ENCODE measurements around the gene CSTF2. TPM values are rescaled to one million over a fixed set of nuclear protein-coding genes. Genes with fewer than 3 reads are reported as not detected.

CSTF2 gene
- polyA plus RNA-seq, 1 donor (not counting 4 experiments of a cell fraction or from before 2014, with no cell fraction given) = 29.5 TPM

DNA sequence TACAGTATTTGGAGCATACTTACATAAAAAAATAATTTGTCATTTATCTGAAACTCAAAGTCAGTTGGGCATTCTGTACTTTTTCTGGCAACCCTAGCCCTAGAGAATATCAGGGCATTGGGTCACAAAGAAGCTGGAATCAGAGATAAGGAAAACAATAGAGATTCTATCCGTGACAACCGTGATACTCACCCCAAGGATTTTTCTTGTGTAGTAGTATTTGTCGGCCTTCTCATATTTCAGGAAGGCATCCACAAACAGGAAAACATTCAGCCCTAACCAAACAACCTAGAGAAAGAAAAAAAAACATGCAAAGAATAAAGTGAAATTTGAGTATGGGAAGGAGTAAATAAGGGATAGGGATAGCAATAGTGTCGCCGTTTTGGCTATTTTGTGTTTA is 50.3 kb downstream of the CSTF2 start:
- TF ChIP-seq CTCF (optimal IDR thresholded peaks at IDR 0.05 in 1 of 3, IDR thresholded peaks at IDR 0.05 in 1 of 3, conservative IDR thresholded peaks at IDR 0.05 in 1 of 3; ENCODE audit: extremely low read depth in 1 of 3, insufficient read depth in 2 of 3, low read length in 3 of 3) (no peak), EZH2 (IDR thresholded peaks at IDR 0.05; ENCODE audit: low read length) (no peak)
- H3K4me3 ChIP-seq (ENCODE audit: control insufficient read depth in 2 of 3, extremely low read depth in 1 of 3, insufficient read depth in 2 of 3, low read depth in 1 of 3, low read length in 3 of 3) = no peak overlapping the region
- H3K9ac ChIP-seq (ENCODE audit: control insufficient read depth, extremely low read depth, insufficient read depth, low read length) = no peak overlapping the region
- no peaks in the 10 kb centered on the region for H3K4me1 ChIP-seq (ENCODE audit: control insufficient read depth, extremely low read depth, insufficient read depth, low read length)
- no peaks in the 10 kb centered on the region for H3K79me2 ChIP-seq (ENCODE audit: control insufficient read depth, insufficient read depth, low read length)
- FAIRE-seq (no peak), DNase-seq (ENCODE audit: low read depth, low spot score) (no peak)
- no peaks in the 10 kb centered on the region for H3K9me1 ChIP-seq (ENCODE audit: control insufficient read depth, extremely low read depth, insufficient read depth, low read length)
- H3K4me2 ChIP-seq (ENCODE audit: control insufficient read depth, extremely low read depth, insufficient read depth, low read depth, low read length) = no peak overlapping the region
- H3K36me3 ChIP-seq (ENCODE audit: control insufficient read depth in 2 of 2, extremely low read depth in 1 of 2, insufficient read depth in 2 of 2, low read length in 2 of 2) = no peaks in the 10 kb centered on the region
- no peaks in the 10 kb centered on the region for H3K27me3 ChIP-seq (ENCODE audit: control insufficient read depth, extremely low read depth, insufficient read depth, low read length)
- dilution Hi-C loops (cut with MboI; ENCODE audit: extremely low pct_ligation_motif_present, low sequenced_read_pairs) = no loop called here
- no peaks in the 10 kb centered on the region for H4K20me1 ChIP-seq (ENCODE audit: control insufficient read depth, extremely low read depth, insufficient read depth, low read length)
- H3K27ac ChIP-seq (ENCODE audit: control insufficient read depth, insufficient read depth, low read length) = no peak overlapping the region
- no peak overlapping the region for H2AFZ ChIP-seq (ENCODE audit: control insufficient read depth, low read length)
- no peaks in the 10 kb centered on the region for H3K9me3 ChIP-seq (ENCODE audit: control insufficient read depth, low read depth, low read length)

GRCh38 chrX:100871594-100872560 is 51.7 kb downstream of the CSTF2 start:
- no peaks in the 10 kb centered on the region for H4K20me1 ChIP-seq (ENCODE audit: control insufficient read depth, extremely low read depth, insufficient read depth, low read length)

More at GRCh38 chrX:100871594-100872560, 51.7 kb downstream of the CSTF2 start:
- Histone ChIP-seq H3K4me2 (ENCODE audit: control insufficient read depth, extremely low read depth, insufficient read depth, low read depth, low read length) (no peak overlapping the region), H3K79me2 (ENCODE audit: control insufficient read depth, insufficient read depth, low read length) (no peaks in the 10 kb centered on the region), H3K27ac (ENCODE audit: control insufficient read depth, insufficient read depth, low read length) (no peak overlapping the region), H3K9ac (ENCODE audit: control insufficient read depth, extremely low read depth, insufficient read depth, low read length) (no peak overlapping the region), H3K4me3 (ENCODE audit: control insufficient read depth in 2 of 3, extremely low read depth in 1 of 3, insufficient read depth in 2 of 3, low read depth in 1 of 3, low read length in 3 of 3) (no peak overlapping the region), H3K9me3 (ENCODE audit: control insufficient read depth, low read depth, low read length) (no peaks in the 10 kb centered on the region), H2AFZ (ENCODE audit: control insufficient read depth, low read length) (no peak overlapping the region), H3K27me3 (ENCODE audit: control insufficient read depth, extremely low read depth, insufficient read depth, low read length) (no peaks in the 10 kb centered on the region), H3K4me1 (ENCODE audit: control insufficient read depth, extremely low read depth, insufficient read depth, low read length) (no peaks in the 10 kb centered on the region), H3K36me3 (ENCODE audit: control insufficient read depth in 2 of 2, extremely low read depth in 1 of 2, insufficient read depth in 2 of 2, low read length in 2 of 2) (no peaks in the 10 kb centered on the region), H3K9me1 (ENCODE audit: control insufficient read depth, extremely low read depth, insufficient read depth, low read length) (no peaks in the 10 kb centered on the region)
- no peak for DNase-seq (ENCODE audit: low read depth, low spot score)
- dilution Hi-C loops (cut with MboI; ENCODE audit: extremely low pct_ligation_motif_present, low sequenced_read_pairs) = no loop called here
- no peak for TF ChIP-seq EZH2 (IDR thresholded peaks at IDR 0.05; ENCODE audit: low read length)
- no peak for TF ChIP-seq CTCF (optimal IDR thresholded peaks at IDR 0.05 in 1 of 3, IDR thresholded peaks at IDR 0.05 in 1 of 3, conservative IDR thresholded peaks at IDR 0.05 in 1 of 3; ENCODE audit: extremely low read depth in 1 of 3, insufficient read depth in 2 of 3, low read length in 3 of 3)
- no peak for FAIRE-seq

Measured in keratinocyte (primary cell).